Vagina (tissue), 2 donors: ENCODE measurements around the gene SPOP. TPM values are rescaled to one million over a fixed set of nuclear protein-coding genes. Genes with fewer than 3 reads are reported as not detected.

ENCODE experiments used
- DNase-seq, 2 donors: peaks; one replicate each; pipeline ENCODE4 v3.0.0-alpha.2; 2017; ENCODE audit errors: extremely low spot score in 2 of 2
- H3K27ac ChIP-seq: fragments of 200-600 bp; sonication (generic); one replicate; pipeline ENCODE4 v1.5.1; 2019
- H3K27me3 ChIP-seq: fragments of 200-600 bp; sonication (generic); one replicate; pipeline ENCODE4 v1.5.1; 2019
- H3K36me3 ChIP-seq, 2 donors: fragments of 200-600 bp; sonication (generic); one replicate each; pipeline ENCODE4 v1.5.1; 2017 to 2019
- H3K4me1 ChIP-seq: fragments of 200-600 bp; sonication (generic); one replicate; pipeline ENCODE4 v1.5.1; 2019
- H3K4me3 ChIP-seq, 2 donors: fragments of 200-600 bp; sonication (generic); 1 replicate in 1 of 2; 2 replicates in 1 of 2; pipeline ENCODE4 v1.5.1; 2016 to 2019
- H3K9me3 ChIP-seq: fragments of 200-600 bp; sonication (generic); one replicate; pipeline ENCODE4 v1.5.1; 2019
- CTCF ChIP-seq, 3 experiments: fragments of 450-650 bp in 2 of 3; fragments of 200-600 bp in 1 of 3; sonication (generic) in 1 of 3; IDR thresholded peaks; one replicate each; pipeline ENCODE4 v1.5.1; 2017 to 2019; ENCODE audit warnings: antibody characterized with exemption in 3 of 3, mild to moderate bottlenecking in 2 of 3, moderate library complexity in 2 of 3
- POLR2A ChIP-seq, 2 donors: fragments of 450-650 bp; IDR thresholded peaks; one replicate each; pipeline ENCODE4 v1.6.1; 2017; ENCODE audit warnings: antibody characterized with exemption in 2 of 2, mild to moderate bottlenecking in 2 of 2, moderate library complexity in 2 of 2
- POLR2AphosphoS5 ChIP-seq, 2 donors: sonication (generic); formaldehyde crosslinking; IDR thresholded peaks; one replicate each; pipeline ENCODE4 v1.9.0; 2017; ENCODE audit warnings: antibody characterized with exemption in 2 of 2, mild to moderate bottlenecking in 2 of 2, low read depth in 1 of 2; ENCODE audit not compliant: insufficient read depth in 1 of 2
- intact Hi-C: fragments of 100-400 bp; cut with DNase I; formaldehyde crosslinking; loops from one replicate; pipeline ENCODE4 v1.15.1; 2023
- total RNA-seq: library from RNA; depleted of rRNA; stranded (reverse); fragments of >200 nt; gene quantifications from one replicate; pipeline ENCODE4 v1.2.3, GENCODE V29; 2016

SPOP gene
- total RNA-seq, 1 donor from 2014 or later = 87.2 TPM

DNA sequence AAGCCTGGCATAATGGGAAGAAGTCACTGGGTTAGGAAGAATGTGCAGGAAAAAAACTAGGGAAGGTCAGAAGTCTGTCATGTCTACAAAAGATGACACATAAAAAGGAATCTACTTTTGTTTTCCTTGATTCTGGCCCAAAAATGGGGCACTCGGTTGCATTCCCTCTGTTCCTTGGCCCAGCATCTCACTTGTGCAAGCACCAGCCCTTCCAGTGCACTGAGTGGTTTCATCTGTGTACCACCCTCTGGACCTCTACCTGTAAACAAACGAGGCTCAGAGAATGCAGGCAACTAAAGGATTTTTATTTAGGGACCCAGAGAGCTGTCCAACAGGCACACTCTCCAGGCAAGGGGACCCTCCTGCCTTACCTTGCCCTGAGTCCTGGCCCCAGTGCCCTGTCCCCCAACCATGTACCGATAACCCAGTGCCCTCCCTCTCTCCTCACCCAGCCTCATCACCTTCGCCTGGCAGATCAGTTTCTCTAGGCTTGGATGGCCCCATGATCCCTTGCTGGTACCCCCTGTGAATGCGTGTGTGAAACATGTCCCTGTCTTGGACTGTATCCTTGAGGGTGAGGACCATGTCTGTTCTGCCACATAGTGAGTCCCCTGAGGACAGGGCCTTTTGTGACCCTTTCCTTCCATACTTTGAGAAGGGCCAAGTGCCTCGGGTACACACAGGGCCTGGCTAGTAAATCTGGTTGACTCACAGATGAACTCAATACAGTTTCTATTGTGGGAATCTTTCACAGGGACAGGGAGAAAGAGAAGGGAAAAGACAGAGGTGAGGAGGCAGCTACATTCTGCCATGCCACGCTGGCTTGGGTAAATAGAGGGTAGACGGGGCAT lies 88.9 kb downstream of the SPOP start:
- TF ChIP-seq CTCF (IDR thresholded peaks at IDR 0.05) (no peak), POLR2AphosphoS5 (IDR thresholded peaks at IDR 0.05; ENCODE audit: insufficient read depth in 1 of 2, low read depth in 1 of 2) (no peak), POLR2A (IDR thresholded peaks at IDR 0.05) (no peak)
- Histone ChIP-seq H3K27me3 (no peaks in the 10 kb centered on the region), H3K9me3 (no peaks in the 10 kb centered on the region), H3K27ac (no peak overlapping the region), H3K4me3 (no peak overlapping the region), H3K36me3 (peaks cover 0 to 8% of the 10 kb centered on the region in 2 donors), H3K4me1 (peaks cover 5% of the 10 kb centered on the region)
- intact Hi-C loops = no loop called here
- DNase-seq = no peak

DNA sequence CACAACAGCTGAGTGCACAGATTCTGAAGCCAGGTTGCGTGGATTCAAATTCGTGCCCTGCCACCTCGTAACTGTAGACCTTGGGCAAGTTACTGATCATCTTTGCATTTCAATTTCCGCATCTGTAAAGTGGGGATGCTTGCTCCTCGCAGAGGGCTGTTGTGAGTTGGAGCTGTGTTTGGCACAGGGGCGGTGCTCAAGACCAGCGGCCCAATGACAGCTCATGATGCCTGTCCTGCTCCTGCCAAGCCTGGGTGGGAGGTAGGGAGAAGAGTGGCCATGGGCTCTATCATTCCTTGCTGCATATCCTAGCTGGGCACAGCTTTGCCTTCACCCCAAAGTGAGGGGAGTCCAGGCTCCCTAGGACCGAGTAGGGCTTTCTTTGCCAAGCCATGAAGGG lies 89.6 kb downstream of the SPOP start:
- H3K27me3 ChIP-seq = no peaks in the 10 kb centered on the region
- intact Hi-C loops = no loop called here
- H3K4me3 ChIP-seq = no peak overlapping the region
- H3K9me3 ChIP-seq = no peaks in the 10 kb centered on the region
- H3K27ac ChIP-seq = no peak overlapping the region
- no peak for DNase-seq
- H3K4me1 ChIP-seq = peaks cover 5% of the 10 kb centered on the region
- H3K36me3 ChIP-seq = peaks cover 0 to 4% of the 10 kb centered on the region in 2 donors
- TF ChIP-seq POLR2AphosphoS5 (IDR thresholded peaks at IDR 0.05; ENCODE audit: insufficient read depth in 1 of 2, low read depth in 1 of 2) (no peak), POLR2A (IDR thresholded peaks at IDR 0.05) (no peak), CTCF (IDR thresholded peaks at IDR 0.05) (no peak)

DNA sequence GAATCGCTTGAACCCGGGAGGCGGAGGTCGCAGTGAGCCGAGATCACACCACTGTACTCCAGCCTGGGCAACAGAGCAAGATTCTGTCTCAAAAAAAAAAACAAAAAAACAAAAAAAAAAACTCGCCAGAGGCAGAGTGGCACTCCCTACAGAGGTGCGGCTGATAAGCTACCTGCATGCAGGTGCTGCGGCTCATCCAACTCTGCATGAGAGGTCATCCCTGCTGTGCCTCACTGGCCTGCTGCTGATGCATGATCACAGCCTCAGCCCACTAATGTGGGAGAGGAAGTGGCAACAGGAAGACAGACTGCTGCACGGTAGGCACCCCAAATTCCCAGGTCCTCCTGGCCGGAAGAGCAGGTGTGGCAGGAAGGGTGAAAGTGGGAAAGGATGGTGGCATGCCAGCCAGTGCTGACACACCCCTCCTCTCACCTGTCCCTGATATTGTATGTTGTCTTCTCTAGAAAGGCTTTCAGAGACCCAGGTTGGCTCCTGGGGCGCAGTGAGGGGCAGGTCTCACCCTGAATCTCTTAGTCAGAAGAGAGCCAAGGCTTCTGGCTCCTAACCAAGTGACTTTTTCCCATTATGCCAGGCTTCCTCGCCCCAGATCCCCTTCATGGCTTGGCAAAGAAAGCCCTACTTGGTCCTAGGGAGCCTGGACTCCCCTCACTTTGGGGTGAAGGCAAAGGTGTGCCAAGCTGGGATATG lies 90.4 kb downstream of the SPOP start:
- TF ChIP-seq CTCF (IDR thresholded peaks at IDR 0.05) (no peak), POLR2A (IDR thresholded peaks at IDR 0.05) (no peak), POLR2AphosphoS5 (IDR thresholded peaks at IDR 0.05; ENCODE audit: insufficient read depth in 1 of 2, low read depth in 1 of 2) (no peak)
- intact Hi-C loops = no loop called here
- H3K27ac ChIP-seq = no peak overlapping the region
- DNase-seq = no peak
- no peaks in the 10 kb centered on the region for H3K9me3 ChIP-seq
- no peaks in the 10 kb centered on the region for H3K27me3 ChIP-seq
- peaks cover 5% of the 10 kb centered on the region for H3K4me1 ChIP-seq
- H3K4me3 ChIP-seq = no peak overlapping the region
- peaks cover 0 to 2% of the 10 kb centered on the region in 2 donors for H3K36me3 ChIP-seq

- no peak for DNase-seq
- no peak for TF ChIP-seq POLR2A (IDR thresholded peaks at IDR 0.05)
- no peak for TF ChIP-seq POLR2AphosphoS5 (IDR thresholded peaks at IDR 0.05; ENCODE audit: insufficient read depth in 1 of 2, low read depth in 1 of 2)
- no peak for TF ChIP-seq CTCF (IDR thresholded peaks at IDR 0.05)
- peaks cover 10% of the 10 kb centered on the region for H3K4me1 ChIP-seq
- no peaks in the 10 kb centered on the region for H3K9me3 ChIP-seq
- no peak overlapping the region for H3K4me3 ChIP-seq
- no peak overlapping the region for H3K27ac ChIP-seq
- no peaks in the 10 kb centered on the region for H3K27me3 ChIP-seq
- intact Hi-C loops = no loop called here
- H3K36me3 ChIP-seq = no peaks in the 10 kb centered on the region
Measured at GRCh38 chr17:49585422-49586027, 92.4 kb downstream of the SPOP start.
